NCI-H1436 (cell line): Measurements from ENCODE around the gene BABAM2.

Experiments used
- DNase-seq: peaks from one replicate; lab custom pipeline; 2025; lab: John Stamatoyannopoulos, UW

The BABAM2 gene

DNA sequence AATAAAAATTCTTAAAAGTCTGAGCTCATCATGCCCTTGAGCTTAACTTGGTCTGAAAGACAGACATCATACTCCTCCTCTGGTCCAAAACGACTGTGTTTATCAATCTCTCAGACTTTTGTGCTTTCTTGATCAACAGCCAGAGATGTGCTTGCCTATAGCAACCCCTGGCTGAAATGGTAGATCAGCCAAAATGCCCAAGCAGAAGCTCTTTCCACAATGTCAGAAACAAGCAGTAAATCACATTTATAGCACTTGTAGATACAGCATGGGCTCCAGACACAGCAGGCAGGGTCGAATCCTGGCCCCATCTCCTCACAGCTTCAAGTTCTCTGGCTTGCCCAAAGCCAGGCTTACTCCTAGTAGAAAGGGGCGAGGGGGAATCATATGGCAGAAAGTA is 391.7 kb downstream of the BABAM2 start:
- DNase-seq: no peak

GRCh38 chr2:28282861-28283646 is 392.5 kb downstream of the BABAM2 start:
- no peak for DNase-seq

DNA sequence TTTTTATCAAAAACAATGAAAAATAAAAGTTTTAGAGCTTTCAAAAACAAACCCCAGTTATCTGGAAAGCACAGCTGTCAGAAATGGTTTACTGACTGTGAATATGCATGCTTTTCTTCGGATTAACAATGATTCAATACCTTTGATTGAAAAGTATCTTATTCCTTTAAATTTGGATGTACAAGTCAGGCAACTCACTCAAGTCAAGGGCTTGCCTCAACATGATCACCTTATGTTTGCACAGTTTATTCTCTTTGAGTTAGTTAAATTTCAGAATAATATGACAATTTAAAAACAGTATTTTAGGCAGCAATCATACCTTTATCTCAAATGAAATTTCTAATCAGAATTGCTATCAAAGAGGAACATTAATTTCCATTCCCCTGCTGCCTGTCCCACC is 393.3 kb downstream of the BABAM2 start:
- DNase-seq: no peak

- DNase-seq: no peak
Observed at GRCh38 chr2:28286678-28287077, 396.1 kb downstream of the BABAM2 start.

- DNase-seq: no peak
Observed at GRCh38 chr2:28287256-28287915, 396.9 kb downstream of the BABAM2 start.

DNA sequence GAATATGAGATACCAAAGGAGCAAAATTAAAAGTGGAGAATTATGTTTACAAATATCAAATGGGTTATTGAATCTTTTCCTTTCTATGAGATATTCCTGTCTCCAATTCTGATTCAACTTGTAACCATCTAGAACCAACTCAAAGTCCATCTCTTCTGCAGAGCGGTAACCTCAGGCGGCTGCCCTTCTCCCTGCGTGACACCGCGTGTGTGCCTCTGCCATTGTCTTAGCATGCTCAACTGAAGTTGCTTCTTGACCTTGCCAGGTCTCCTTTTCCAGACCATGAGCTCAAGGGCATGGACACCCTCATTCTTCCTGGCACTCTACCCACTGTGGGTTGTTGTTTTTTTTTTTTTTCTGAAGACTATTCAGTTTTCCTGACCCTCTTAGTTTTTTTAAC is 398.1 kb downstream of the BABAM2 start:
- no peak for DNase-seq

GRCh38 chr2:28291811-28292440 is 401.4 kb downstream of the BABAM2 start:
- DNase-seq: no peak

GRCh38 chr2:28292491-28292890 is 402.0 kb downstream of the BABAM2 start:
- no peak for DNase-seq

DNA sequence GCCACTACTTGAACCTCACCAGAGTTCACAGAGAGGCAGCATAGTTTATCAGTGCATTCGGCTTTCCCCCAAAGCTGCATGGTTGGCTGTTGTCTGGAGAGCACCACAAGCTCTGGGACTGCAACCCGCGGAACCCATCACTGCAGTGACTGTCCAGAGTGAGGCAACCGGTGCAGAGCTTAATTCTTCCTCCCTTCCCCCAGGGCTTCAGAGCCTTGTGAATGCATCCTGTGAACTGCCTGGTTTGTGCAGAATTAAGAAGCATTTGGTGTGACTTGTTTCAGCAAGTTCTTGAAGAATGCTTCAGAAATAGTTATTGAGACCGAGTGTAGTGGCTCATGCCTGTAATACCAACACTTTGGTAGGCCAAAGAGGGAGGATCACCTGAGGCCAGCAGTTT is 402.9 kb downstream of the BABAM2 start:
- DNase-seq: no peak

GRCh38 chr2:28294451-28294850 is 403.9 kb downstream of the BABAM2 start:
- no peak for DNase-seq

DNA sequence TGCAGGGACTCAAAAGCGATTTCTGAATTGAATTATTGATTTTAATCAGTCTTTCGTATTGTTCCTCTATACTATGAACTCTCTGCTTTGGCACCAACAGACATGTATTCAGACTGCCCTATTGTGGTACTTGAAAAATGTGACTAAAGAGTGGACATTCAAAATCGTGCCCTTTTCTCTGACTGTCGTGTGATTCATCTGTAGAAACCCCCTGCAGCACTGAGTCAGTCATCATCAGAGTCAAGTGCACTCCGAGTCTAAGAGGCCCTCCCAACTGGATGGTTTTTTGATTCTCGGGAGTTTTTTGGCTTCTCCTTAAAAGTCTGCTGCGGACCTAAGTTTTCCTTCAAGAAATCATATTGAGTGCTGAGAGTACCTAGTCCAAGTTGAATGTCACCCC is 405.7 kb downstream of the BABAM2 start:
- DNase-seq: no peak

DNA sequence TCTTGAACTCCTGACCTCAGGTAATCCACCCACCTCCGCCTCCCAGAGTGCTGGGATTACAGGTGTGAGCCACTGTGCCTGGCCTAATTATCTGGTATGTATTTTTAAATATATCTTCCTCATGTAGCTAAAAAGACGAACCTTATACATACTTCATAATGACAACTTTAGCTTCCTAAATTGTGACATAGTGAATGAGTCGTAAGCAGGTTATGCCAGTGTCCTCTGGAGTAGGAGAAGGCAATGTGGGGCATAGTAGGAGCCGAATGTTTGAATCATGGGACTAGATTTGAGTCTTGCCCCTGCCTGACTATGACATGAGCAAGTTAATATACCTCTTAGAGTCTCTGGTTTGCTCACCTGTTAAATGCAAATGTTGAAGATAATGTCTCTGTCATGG is 406.4 kb downstream of the BABAM2 start:
- no peak for DNase-seq

DNA sequence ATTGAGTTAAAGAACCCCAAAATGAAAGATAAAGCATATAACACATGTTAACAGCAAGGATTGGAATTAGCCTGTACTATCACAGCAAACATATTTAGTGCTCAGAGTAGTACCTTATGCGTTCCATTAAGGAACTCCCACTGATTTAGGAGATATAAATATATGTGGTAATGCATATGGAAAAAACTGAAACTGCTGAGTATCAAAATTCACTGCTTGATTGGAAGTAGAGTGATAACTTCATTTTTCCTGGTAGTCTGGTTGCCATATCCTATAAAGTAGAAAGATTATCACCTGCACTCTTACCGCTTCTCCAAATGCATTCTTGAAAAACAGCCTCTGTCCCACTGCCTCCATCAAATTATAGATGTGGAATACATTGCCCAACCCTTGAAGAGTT is 407.0 kb downstream of the BABAM2 start:
- DNase-seq: no peak

- DNase-seq: no peak
Observed at GRCh38 chr2:28298406-28298805, 407.9 kb downstream of the BABAM2 start.

DNA sequence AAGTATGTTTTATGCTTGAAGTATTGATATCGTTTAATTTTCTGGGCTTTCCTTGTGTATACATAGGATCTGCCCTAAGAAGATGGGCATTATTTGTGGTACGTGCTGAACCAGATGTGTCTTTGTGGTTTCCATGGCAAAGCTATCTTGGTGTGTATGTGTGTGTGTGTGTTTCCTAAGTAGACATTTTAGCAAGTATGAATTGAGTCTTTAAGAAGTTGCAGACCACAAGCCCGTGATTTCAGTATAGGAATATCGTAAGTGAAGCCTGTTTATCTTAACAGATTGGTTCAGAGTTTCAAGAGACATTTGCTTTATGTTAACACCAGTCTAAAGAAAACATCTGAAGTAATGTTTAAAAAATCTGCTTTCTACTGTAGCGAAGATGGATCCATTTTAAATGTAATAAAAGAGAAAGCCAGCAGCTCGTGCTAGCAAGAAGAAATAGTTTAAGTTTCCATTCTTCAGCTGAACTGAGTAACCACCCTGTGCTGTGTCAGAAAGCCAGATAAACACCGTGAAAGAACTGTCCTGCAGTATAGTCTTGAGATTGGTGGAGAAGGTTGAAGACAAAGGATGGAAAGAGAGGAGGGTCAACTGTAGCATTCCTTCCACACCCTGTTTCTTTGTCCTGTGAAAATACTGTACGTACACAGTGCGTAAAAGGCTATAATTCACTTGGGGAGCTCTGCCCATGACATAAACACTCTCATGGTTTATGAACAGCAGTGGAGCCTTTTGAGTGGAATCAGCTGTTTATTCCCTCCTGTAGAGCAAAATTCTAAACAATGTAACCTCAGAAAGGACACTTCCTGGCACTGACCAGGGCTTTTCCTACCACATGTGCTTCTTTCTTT is 410.2 kb downstream of the BABAM2 start:
- DNase-seq: no peak

GRCh38 chr2:28305202-28305601 is 414.7 kb downstream of the BABAM2 start:
- DNase-seq: no peak

GRCh38 chr2:28310107-28310506 is 419.6 kb downstream of the BABAM2 start:
- DNase-seq: no peak

GRCh38 chr2:28311660-28312249 is 421.2 kb downstream of the BABAM2 start:
- DNase-seq: no peak

DNA sequence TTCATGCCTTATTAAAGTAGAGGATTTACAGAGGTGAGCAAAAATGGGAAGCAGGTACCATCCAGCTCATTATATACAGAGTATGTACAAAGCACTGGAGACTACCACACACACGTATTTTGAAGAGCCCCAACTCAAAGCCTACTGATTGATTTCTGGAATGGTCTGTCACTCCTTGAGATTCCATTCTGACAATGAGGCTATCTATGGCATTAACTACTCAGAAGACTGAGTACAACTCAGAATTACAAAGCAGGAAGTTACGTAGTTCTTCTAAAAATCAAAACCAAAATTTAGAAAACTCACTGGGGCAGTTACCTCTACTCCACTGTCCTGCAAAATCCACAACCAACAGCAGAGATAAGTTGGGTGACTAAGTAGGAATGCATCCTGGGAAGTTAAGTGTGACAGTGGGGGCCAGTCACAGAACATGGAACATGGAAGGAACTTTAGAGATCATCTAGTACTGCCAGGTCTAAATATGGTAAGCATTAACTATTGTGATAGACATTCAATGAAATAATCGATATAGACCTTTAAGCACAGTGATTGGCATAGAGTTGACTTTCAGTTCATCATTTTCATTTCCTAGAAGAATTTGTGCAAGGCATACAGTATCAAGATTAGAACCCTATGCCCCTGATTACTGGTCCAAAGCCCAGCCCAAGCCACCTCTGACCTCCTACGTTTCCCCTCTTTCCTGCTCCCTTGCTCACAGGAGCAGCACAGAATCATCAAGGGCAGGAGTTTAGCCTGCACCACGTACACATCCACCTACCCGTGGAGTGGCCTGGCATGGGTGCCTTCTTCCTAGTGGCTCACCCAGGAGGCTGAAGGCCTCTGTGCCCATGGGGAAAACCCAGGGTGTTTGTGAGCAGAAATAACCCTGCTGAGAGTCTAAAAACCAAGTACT is 422.0 kb downstream of the BABAM2 start:
- DNase-seq: no peak

DNA sequence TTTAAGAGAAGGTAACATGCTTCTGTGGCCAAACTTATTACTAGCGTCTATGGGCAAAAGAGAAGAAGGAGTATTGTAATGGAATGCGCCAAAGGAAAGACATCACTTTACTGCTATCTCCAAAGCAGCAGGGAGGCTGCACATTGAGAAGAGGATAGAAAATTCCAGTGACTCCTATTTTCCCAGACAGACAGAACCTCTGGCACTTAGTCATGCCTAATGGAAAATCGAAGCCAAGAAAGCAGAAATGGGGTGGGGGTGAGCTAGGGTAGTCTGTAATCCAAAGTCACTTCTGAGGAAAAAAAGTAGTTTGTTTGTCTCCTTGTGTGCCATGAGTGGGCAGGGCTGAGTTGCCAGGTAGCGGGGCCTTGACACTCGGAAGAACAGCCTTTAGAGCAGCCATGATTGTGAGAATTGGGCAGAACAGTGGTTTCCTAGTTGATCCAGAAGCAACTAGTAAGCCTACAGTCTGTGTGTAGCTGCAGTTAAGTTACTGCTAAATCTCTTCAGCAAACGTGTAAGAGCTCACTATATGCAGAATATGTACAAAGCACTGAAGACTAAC is 422.8 kb downstream of the BABAM2 start:
- DNase-seq: no peak

GRCh38 chr2:28314968-28315367 is 424.4 kb downstream of the BABAM2 start:
- DNase-seq: no peak
